ENCODE measurements around the gene STRADA. TPM values are rescaled to one million over a fixed set of nuclear protein-coding genes. Genes with fewer than 3 reads are reported as not detected.

The STRADA gene
- total and polyA plus RNA-seq, 2 donors (not counting 1 experiment from before 2014, with no cell fraction given), result 22.8 TPM

DNA sequence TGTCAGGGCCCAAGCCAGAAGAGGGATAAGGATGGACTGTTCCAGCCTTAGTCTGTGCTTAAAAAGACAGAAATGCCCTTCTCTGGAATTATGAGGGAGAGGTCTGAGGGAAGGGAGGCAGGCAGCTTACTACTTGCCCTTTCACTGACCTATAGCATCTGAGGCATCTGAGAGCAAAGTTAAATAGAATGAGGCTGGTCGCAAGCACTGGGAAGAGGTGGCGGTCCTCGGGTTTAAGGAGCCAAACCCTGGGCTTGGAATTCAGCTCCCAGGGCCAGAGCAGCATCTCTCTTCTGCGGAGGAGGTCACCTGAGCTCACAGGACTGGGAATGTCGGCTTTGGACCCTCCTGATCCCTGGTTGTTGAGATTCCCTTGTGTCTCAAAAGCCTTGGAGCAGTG lies 38.6 kb downstream of the STRADA start:
- no peaks in the 10 kb centered on the region for H3K9me3 ChIP-seq (ENCODE audit: control insufficient read depth, insufficient read depth, low read depth, low read length)
- no peaks in the 10 kb centered on the region for H3K4me1 ChIP-seq (ENCODE audit: control insufficient read depth, extremely low read depth, insufficient read depth, low read length)
- no peak overlapping the region for H3K4me3 ChIP-seq (replicated peaks in 1 of 4; ENCODE audit: control extremely low read depth in 1 of 4, insufficient read depth in 1 of 4, low read depth in 3 of 4, low read length in 4 of 4)
- TF ChIP-seq EZH2 (IDR thresholded peaks at IDR 0.05; ENCODE audit: low read length, missing control alignments), result no peak
- TF ChIP-seq, protein P1, sequence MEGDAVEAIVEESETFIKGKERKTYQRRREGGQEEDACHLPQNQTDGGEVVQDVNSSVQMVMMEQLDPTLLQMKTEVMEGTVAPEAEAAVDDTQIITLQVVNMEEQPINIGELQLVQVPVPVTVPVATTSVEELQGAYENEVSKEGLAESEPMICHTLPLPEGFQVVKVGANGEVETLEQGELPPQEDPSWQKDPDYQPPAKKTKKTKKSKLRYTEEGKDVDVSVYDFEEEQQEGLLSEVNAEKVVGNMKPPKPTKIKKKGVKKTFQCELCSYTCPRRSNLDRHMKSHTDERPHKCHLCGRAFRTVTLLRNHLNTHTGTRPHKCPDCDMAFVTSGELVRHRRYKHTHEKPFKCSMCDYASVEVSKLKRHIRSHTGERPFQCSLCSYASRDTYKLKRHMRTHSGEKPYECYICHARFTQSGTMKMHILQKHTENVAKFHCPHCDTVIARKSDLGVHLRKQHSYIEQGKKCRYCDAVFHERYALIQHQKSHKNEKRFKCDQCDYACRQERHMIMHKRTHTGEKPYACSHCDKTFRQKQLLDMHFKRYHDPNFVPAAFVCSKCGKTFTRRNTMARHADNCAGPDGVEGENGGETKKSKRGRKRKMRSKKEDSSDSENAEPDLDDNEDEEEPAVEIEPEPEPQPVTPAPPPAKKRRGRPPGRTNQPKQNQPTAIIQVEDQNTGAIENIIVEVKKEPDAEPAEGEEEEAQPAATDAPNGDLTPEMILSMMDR (conservative IDR thresholded peaks at IDR 0.05 in 1 of 2, IDR thresholded peaks at IDR 0.05 in 1 of 2; ENCODE audit: low read depth in 1 of 2, low read length in 2 of 2), result no peak
- H3K27me3 ChIP-seq (ENCODE audit: control insufficient read depth, insufficient read depth, low read length), result no peaks in the 10 kb centered on the region
- H3K9ac ChIP-seq (ENCODE audit: insufficient read depth, low read length), result no peak overlapping the region
- DNase-seq (ENCODE audit: low read depth in 2 of 2), result no peak
- peaks cover 7% of the 10 kb centered on the region for H3K36me3 ChIP-seq (ENCODE audit: control insufficient read depth, insufficient read depth, low read length)
- H3K4me2 ChIP-seq (ENCODE audit: extremely low read depth, insufficient read depth, low read length), result no peak overlapping the region
- H3K27ac ChIP-seq (ENCODE audit: insufficient read depth, low read length), result no peak overlapping the region
- no peaks in the 10 kb centered on the region for H3K79me2 ChIP-seq (ENCODE audit: control insufficient read depth, insufficient read depth, low read length)
- H4K20me1 ChIP-seq (ENCODE audit: control insufficient read depth, extremely low read depth, insufficient read depth, low read length), result no peaks in the 10 kb centered on the region
- H2AFZ ChIP-seq (ENCODE audit: low read length), result no peak overlapping the region

- Histone ChIP-seq H3K9ac (ENCODE audit: insufficient read depth, low read length) (no peak overlapping the region), H3K4me2 (ENCODE audit: extremely low read depth, insufficient read depth, low read length) (no peak overlapping the region), H3K27ac (ENCODE audit: insufficient read depth, low read length) (no peak overlapping the region), H3K4me3 (replicated peaks in 1 of 4; ENCODE audit: control extremely low read depth in 1 of 4, insufficient read depth in 1 of 4, low read depth in 3 of 4, low read length in 4 of 4) (no peak overlapping the region), H3K27me3 (ENCODE audit: control insufficient read depth, insufficient read depth, low read length) (no peaks in the 10 kb centered on the region), H3K36me3 (ENCODE audit: control insufficient read depth, insufficient read depth, low read length) (peaks cover 7% of the 10 kb centered on the region), H2AFZ (ENCODE audit: low read length) (no peak overlapping the region), H4K20me1 (ENCODE audit: control insufficient read depth, extremely low read depth, insufficient read depth, low read length) (no peaks in the 10 kb centered on the region), H3K4me1 (ENCODE audit: control insufficient read depth, extremely low read depth, insufficient read depth, low read length) (no peaks in the 10 kb centered on the region), H3K79me2 (ENCODE audit: control insufficient read depth, insufficient read depth, low read length) (no peaks in the 10 kb centered on the region), H3K9me3 (ENCODE audit: control insufficient read depth, insufficient read depth, low read depth, low read length) (no peaks in the 10 kb centered on the region)
- DNase-seq (ENCODE audit: low read depth in 2 of 2), result no peak
- TF ChIP-seq, protein P1 (conservative IDR thresholded peaks at IDR 0.05 in 1 of 2, IDR thresholded peaks at IDR 0.05 in 1 of 2; ENCODE audit: low read depth in 1 of 2, low read length in 2 of 2), result no peak
- no peak for TF ChIP-seq EZH2 (IDR thresholded peaks at IDR 0.05; ENCODE audit: low read length, missing control alignments)
These were observed 38.9 kb downstream of the STRADA start for GRCh38 chr17:63702721-63703015.

DNA sequence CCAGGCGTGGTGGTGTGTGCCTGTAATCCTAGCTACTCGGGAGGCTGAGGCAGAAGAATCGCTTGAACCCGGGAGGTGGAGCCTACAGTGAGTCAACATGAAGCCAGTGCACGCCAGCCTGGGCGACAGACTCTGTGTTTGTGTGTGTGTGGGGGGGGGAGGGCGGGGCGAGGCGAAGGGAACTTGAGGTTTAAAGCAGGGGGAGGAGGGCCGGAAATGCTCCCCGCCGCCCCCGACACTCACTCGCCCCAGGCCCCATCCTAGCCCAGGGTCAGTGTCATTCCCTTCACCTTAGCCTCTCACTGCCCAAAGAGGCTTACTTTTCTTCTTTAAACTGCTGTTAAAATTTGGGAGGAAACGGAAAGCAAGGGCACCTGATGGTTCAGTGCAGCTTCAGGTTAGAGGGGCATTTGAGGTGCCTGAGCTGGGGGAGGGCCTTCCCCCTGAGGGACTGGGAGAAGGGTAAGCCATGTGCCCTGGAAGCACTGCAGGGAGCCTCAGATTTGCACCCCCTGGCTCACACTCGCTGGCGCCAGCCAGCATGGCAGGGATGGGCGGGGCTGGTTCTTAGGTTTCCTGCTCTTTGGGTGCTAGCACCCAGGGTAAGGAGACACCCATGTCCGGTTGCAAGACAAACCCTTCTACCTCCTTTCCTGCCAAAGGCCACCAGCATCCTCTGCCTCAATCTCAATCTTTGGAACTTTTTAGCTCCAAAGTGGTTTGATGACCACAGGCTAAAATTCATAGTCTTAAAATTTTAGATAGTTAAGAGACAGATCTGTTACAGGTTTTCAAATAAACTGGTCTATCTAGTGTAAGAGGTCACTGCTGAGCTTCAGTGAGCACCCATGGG lies 39.5 kb downstream of the STRADA start:
- Histone ChIP-seq H3K79me2 (ENCODE audit: control insufficient read depth, insufficient read depth, low read length) (no peaks in the 10 kb centered on the region), H4K20me1 (ENCODE audit: control insufficient read depth, extremely low read depth, insufficient read depth, low read length) (no peaks in the 10 kb centered on the region), H2AFZ (ENCODE audit: low read length) (no peak overlapping the region), H3K9me3 (ENCODE audit: control insufficient read depth, insufficient read depth, low read depth, low read length) (no peaks in the 10 kb centered on the region), H3K4me2 (ENCODE audit: extremely low read depth, insufficient read depth, low read length) (no peak overlapping the region), H3K9ac (ENCODE audit: insufficient read depth, low read length) (no peak overlapping the region), H3K36me3 (ENCODE audit: control insufficient read depth, insufficient read depth, low read length) (peaks cover 7% of the 10 kb centered on the region), H3K4me1 (ENCODE audit: control insufficient read depth, extremely low read depth, insufficient read depth, low read length) (no peaks in the 10 kb centered on the region), H3K27ac (ENCODE audit: insufficient read depth, low read length) (no peak overlapping the region), H3K4me3 (replicated peaks in 1 of 4; ENCODE audit: control extremely low read depth in 1 of 4, insufficient read depth in 1 of 4, low read depth in 3 of 4, low read length in 4 of 4) (no peak overlapping the region), H3K27me3 (ENCODE audit: control insufficient read depth, insufficient read depth, low read length) (no peaks in the 10 kb centered on the region)
- DNase-seq (ENCODE audit: low read depth in 2 of 2), result no peak
- TF ChIP-seq, protein P1 (conservative IDR thresholded peaks at IDR 0.05 in 1 of 2, IDR thresholded peaks at IDR 0.05 in 1 of 2; ENCODE audit: low read depth in 1 of 2, low read length in 2 of 2), result no peak
- TF ChIP-seq EZH2 (IDR thresholded peaks at IDR 0.05; ENCODE audit: low read length, missing control alignments), result no peak

Measured in fibroblast of lung (primary cell).